ENCODE measurements around the gene BRPF1.
A peak's percentile ranks its signal among the peaks of the same experiment; 100 is the strongest.

The BRPF1 gene

GRCh38 chr3:9732080-9732739, 675 bp downstream of the BRPF1 start:
- no peak for DNase-seq (ENCODE audit: low read depth)

- DNase-seq (ENCODE audit: low read depth) = no peak
Measured at GRCh38 chr3:9732740-9733115, 1.2 kb downstream of the BRPF1 start.

- DNase-seq (ENCODE audit: low read depth) = no peak
Measured at GRCh38 chr3:9736831-9737230, 5.3 kb downstream of the BRPF1 start.

GRCh38 chr3:9739181-9739580, 7.6 kb downstream of the BRPF1 start:
- DNase-seq (ENCODE audit: low read depth) = no peak

GRCh38 chr3:9742560-9742959, 11.0 kb downstream of the BRPF1 start:
- no peak for DNase-seq (ENCODE audit: low read depth)

GRCh38 chr3:9743548-9743947, 12.0 kb downstream of the BRPF1 start:
- no peak for DNase-seq (ENCODE audit: low read depth)

- DNase-seq (ENCODE audit: low read depth) = no peak
Measured at GRCh38 chr3:9744162-9744561, 12.6 kb downstream of the BRPF1 start.

- DNase-seq (ENCODE audit: low read depth) = no peak
Measured at GRCh38 chr3:9745521-9745920, 14.0 kb downstream of the BRPF1 start.

- no peak for DNase-seq (ENCODE audit: low read depth)
Measured at GRCh38 chr3:9746330-9746729, 14.8 kb downstream of the BRPF1 start.

- DNase-seq (ENCODE audit: low read depth) = no peak
Measured at GRCh38 chr3:9747267-9747666, 15.7 kb downstream of the BRPF1 start.

GRCh38 chr3:9748031-9748430, 16.5 kb downstream of the BRPF1 start:
- DNase-seq (ENCODE audit: low read depth) = no peak

GRCh38 chr3:9749296-9749644, 17.7 kb downstream of the BRPF1 start:
- DNase-seq (ENCODE audit: low read depth) = no peak

- peak; percentile 98 for DNase-seq (ENCODE audit: low read depth)
Measured at GRCh38 chr3:9749645-9750555, 18.4 kb downstream of the BRPF1 start, which contains the start of gene OGG1. OGG1 (plus strand) TSS chr3:9749952; CDS start chr3:9750287, 335 bp downstream.

GRCh38 chr3:9750556-9751411, 19.2 kb downstream of the BRPF1 start:
- no peak for DNase-seq (ENCODE audit: low read depth)

- DNase-seq (ENCODE audit: low read depth) = no peak
Measured at GRCh38 chr3:9754678-9755077, 23.1 kb downstream of the BRPF1 start.

GRCh38 chr3:9757427-9757826, 25.9 kb downstream of the BRPF1 start:
- DNase-seq (ENCODE audit: low read depth) = no peak

GRCh38 chr3:9760779-9761505, 29.4 kb downstream of the BRPF1 start:
- DNase-seq (ENCODE audit: low read depth) = no peak

GRCh38 chr3:9761919-9762318, 30.4 kb downstream of the BRPF1 start:
- DNase-seq (ENCODE audit: low read depth) = no peak

GRCh38 chr3:9762871-9763270, 31.3 kb downstream of the BRPF1 start:
- no peak for DNase-seq (ENCODE audit: low read depth)

GRCh38 chr3:9765865-9766264, 34.3 kb downstream of the BRPF1 start:
- DNase-seq (ENCODE audit: low read depth) = no peak

- DNase-seq (ENCODE audit: low read depth) = no peak
Measured at GRCh38 chr3:9767418-9767817, 35.9 kb downstream of the BRPF1 start.

Data from CMK (cell line).